OCI-LY7 (cell line): ENCODE results near the gene EML2.

Experiments used
- CTCF ChIP-seq: fragments of 200-600 bp; sonication (generic); conservative IDR thresholded peaks from 2 replicates; pipeline ENCODE4 v1.5.1; 2014; ENCODE audit warnings: mild to moderate bottlenecking, antibody characterized with exemption, low read length, moderate library complexity, mixed read lengths
- EZH2phosphoT487 ChIP-seq: fragments of 200-600 bp; sonication (generic); IDR thresholded peaks from 2 replicates; pipeline ENCODE4 v1.6.1; 2018; ENCODE audit warnings: low read depth, borderline replicate concordance, mild to moderate bottlenecking, mixed run types, antibody characterized with exemption, low read length, moderate library complexity, mixed read lengths

GRCh38 chr19:45630463-45630862 is 8.7 kb downstream of the EML2 start:
- TF ChIP-seq EZH2phosphoT487 = no peak
- no peak for TF ChIP-seq CTCF
